HCT116 (cell line): ENCODE data around the gene OPCML.

Experiments
- CEBPB ChIP-seq: IDR thresholded peaks from 2 replicates; pipeline ENCODE4 v1.6.1; 2012; ENCODE audit warnings: low read depth
- EZH2 ChIP-seq: fragments of 200-600 bp; sonication (generic); IDR thresholded peaks from 2 replicates; pipeline ENCODE4 v1.6.1; 2017; ENCODE audit warnings: antibody characterized with exemption, mixed run types
- EZH2phosphoT487 ChIP-seq: fragments of 200-600 bp; IDR thresholded peaks from 2 replicates; pipeline ENCODE4 v1.6.1; 2018; ENCODE audit warnings: antibody characterized with exemption, borderline replicate concordance
- MAX ChIP-seq: IDR thresholded peaks from 2 replicates; pipeline ENCODE4 v1.6.1; 2012
- POLR2AphosphoS5 ChIP-seq: IDR thresholded peaks from 2 replicates; pipeline ENCODE4 v1.6.1; 2011; ENCODE audit warnings: mild to moderate bottlenecking, low read depth, low read length, moderate library complexity
- REST ChIP-seq: IDR thresholded peaks from 2 replicates; pipeline ENCODE4 v1.6.1; 2012; ENCODE audit warnings: low read depth
- SIN3A ChIP-seq: IDR thresholded peaks from 2 replicates; pipeline ENCODE4 v1.6.1; 2012; ENCODE audit warnings: low read depth
- ZBTB33 ChIP-seq: IDR thresholded peaks from 2 replicates; pipeline ENCODE4 v1.6.1; 2011; ENCODE audit warnings: mild to moderate bottlenecking, low read length, moderate library complexity; ENCODE audit not compliant: insufficient replicate concordance; ENCODE audit errors: extremely low read depth
- TF ChIP-seq, protein P1 (sequence below), 3 experiments: fragments of 200-600 bp in 1 of 3; sonication (generic) in 1 of 3; IDR thresholded peaks in 2 of 3; conservative IDR thresholded peaks in 1 of 3; 2 replicates each; pipeline ENCODE4 v1.5.1; 2012 to 2017; ENCODE audit warnings: low read depth in 2 of 3, low read length in 2 of 3, antibody characterized with exemption in 1 of 3, borderline replicate concordance in 1 of 3, control low read depth in 1 of 3, mild to moderate bottlenecking in 1 of 3, mixed read lengths in 1 of 3, mixed run types in 1 of 3, moderate library complexity in 1 of 3; ENCODE audit not compliant: insufficient read depth in 1 of 3

GRCh38 chr11:133180201-133180600 is 352.1 kb downstream of the OPCML start:
- TF ChIP-seq, protein P1, sequence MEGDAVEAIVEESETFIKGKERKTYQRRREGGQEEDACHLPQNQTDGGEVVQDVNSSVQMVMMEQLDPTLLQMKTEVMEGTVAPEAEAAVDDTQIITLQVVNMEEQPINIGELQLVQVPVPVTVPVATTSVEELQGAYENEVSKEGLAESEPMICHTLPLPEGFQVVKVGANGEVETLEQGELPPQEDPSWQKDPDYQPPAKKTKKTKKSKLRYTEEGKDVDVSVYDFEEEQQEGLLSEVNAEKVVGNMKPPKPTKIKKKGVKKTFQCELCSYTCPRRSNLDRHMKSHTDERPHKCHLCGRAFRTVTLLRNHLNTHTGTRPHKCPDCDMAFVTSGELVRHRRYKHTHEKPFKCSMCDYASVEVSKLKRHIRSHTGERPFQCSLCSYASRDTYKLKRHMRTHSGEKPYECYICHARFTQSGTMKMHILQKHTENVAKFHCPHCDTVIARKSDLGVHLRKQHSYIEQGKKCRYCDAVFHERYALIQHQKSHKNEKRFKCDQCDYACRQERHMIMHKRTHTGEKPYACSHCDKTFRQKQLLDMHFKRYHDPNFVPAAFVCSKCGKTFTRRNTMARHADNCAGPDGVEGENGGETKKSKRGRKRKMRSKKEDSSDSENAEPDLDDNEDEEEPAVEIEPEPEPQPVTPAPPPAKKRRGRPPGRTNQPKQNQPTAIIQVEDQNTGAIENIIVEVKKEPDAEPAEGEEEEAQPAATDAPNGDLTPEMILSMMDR (IDR thresholded peaks at IDR 0.05 in 2 of 3, conservative IDR thresholded peaks at IDR 0.05 in 1 of 3; ENCODE audit: borderline replicate concordance in 1 of 3, insufficient read depth in 1 of 3, low read depth in 2 of 3, low read length in 2 of 3) = no peak
- no peak for TF ChIP-seq ZBTB33
- no peak for TF ChIP-seq REST
- no peak for TF ChIP-seq POLR2AphosphoS5
- no peak for TF ChIP-seq SIN3A
- TF ChIP-seq CEBPB = no peak
- no peak for TF ChIP-seq MAX
- TF ChIP-seq EZH2phosphoT487 = no peak
- TF ChIP-seq EZH2 = no peak
